Hepatic stellate cell (primary cell): ENCODE measurements around the gene SEPTIN1.
A peak's percentile ranks its signal among the peaks of the same experiment; 100 is the strongest.
"Not testable (repeated sequence)": the region's sequence is repeated elsewhere in the genome, so short reads cannot be mapped to it uniquely, and the experiment has no call there.

Source experiments
- DNase-seq: peaks from one replicate; pipeline ENCODE4 v3.0.0; 2011; ENCODE audit warnings: low spot score

Gene SEPTIN1

GRCh38 chr16:30401768-30402425 is 19.5 kb upstream of the SEPTIN1 start:
- no peak for DNase-seq

GRCh38 chr16:30399435-30400186 is 17.2 kb upstream of the SEPTIN1 start:
- DNase-seq: peak; percentile 28

DNA sequence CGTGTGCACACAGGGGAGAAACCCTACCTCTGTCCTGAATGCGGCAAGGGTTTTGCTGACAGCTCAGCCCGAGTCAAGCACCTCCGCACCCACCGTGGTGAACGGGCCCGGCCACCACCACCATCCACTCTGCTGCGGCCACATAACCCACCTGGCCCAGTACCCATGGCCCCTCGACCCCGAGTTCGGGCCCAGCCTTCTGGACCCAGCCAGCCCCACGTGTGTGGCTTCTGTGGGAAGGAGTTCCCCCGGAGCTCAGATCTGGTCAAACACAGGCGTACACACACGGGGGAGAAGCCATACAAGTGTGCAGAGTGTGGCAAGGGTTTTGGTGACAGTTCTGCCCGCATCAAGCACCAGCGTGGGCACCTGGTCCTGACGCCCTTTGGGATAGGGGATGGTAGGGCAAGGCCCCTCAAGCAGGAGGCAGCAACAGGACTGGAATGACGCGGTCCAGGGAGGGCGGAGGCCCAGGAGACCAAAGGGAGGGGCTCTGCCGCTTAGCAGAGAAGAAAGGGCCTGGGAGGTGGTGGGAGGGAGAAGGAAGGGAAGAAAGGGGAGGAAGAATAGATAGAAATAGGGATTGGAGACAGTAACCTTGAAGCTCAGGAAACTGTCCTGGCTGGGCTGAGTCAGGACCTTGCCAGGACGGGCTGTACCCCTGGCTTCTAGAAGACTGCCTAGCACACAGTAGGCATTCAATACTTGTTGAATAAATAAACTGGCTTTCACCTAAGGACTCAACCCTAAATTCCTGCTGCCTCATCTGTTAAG is 16.5 kb upstream of the SEPTIN1 start:
- no peak for DNase-seq

GRCh38 chr16:30397776-30398660 is 15.7 kb upstream of the SEPTIN1 start:
- DNase-seq: no peak

DNA sequence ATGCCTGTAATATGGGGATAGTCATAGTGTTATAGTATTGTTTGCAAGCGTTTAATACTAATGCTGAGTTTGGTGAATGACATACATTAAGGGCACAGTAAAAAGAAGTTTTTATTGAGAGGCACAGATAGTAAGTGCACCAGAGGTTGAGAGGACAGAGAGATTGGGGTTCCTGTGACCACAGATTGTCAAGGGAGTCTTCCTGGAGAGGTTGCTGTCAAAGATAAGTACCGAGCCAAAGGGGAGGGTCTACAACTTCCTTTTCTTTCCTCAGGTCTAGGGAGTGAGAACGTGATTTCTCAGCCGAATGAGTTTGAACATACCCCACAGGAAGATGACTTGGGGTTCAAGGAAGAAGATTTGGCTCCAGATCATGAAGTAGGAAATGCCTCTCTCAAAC is 14.7 kb upstream of the SEPTIN1 start:
- DNase-seq: no peak

DNA sequence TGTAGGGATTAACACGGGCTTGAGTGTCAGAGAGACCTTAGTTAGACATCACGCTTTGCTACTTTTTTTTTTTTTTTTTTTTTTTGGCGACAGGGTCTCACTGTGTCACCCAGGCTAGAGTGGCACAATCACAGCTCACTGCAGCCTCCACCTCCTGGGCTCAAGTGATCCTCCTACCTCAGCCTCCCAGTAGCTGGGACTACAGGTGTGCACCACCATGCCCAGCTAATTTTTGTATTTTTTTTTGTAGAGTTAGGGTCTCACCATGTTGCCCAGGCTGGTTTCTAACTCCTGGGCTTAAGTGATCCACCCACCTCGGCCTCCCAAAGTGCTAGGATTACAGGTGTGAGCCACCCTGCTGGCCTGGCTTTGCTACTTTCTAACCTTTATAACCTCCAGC is 14.3 kb upstream of the SEPTIN1 start:
- not testable (repeated sequence) for DNase-seq

- DNase-seq: no peak
Observed at GRCh38 chr16:30395992-30396585, 13.7 kb upstream of the SEPTIN1 start.

DNA sequence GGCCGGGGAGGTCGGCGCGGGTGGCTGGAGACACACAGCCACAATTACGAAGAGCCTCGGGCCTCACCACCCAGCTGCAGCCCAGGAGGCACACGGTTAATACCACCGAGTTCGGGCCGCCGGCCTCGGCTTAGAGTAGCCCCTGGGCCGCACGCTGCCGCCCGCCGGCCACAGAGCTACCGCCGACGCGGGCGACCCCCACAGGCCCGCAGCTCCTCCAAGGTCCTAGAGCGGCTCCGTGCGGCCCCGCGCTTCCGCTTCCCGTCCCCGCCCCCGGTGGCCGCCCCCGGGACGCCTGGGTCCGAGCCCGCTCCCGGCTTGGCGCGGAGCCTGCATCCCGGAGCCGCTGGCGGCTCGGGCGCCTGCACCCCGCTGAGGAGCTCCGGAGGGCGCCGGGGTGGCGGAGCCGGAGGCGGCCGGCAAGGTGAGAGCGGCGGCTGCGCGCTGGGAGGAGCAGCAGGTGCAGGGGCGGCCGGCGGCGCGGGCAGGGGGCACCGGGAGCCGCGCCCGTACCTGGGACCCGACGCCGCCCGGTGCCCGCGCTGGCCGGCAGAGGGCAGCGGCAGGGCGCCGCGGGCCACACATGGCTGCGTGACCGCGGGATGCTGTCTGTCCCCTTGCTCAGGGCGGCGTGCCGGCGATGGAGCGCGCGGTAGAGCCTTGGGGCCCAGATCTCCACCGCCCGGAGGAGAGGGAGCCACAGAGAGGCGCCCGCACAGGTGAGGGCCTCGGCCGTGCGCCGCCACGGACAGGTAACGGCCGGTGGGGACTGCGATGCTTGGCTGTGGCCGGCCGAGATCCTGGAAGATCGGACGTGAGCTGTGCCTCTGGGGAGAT is 13.0 kb upstream of the SEPTIN1 start, which contains the start of gene ZNF48:
Gene ZNF48, plus strand, starts transcription at position 266 of the 837 bp plus-strand sequence. Its CDS starts 375 bp downstream, at position 641.
- DNase-seq: peak; percentile 87

DNA sequence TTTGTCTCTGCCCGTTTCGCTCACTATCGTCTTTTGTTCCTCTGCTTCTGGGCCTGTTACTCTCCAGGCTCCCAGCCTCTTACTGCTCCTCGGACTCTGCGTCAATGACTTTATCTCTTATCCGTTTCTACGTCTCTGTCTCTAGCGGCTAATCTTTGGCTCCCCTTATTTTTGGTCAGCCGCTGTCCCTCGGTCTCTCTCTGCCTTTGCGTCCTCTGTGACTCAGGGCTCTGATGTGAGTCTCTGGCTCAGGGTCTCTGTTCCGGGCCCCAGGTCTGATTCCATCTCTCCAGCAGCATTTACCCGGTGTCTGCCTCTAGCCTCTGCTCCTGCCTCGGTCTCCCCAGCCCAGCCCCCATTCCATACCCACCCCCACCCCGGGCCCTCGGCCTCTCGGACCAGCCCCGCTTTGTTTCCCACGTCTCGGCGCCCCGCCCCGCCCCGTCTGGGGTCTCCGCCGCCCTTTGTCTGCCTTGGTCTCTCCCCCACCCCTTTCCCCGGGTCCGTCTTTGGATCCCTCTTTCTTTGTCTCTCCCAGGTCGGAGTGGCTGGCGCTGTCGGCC is 12.3 kb upstream of the SEPTIN1 start:
- DNase-seq: peak; percentile 45

DNA sequence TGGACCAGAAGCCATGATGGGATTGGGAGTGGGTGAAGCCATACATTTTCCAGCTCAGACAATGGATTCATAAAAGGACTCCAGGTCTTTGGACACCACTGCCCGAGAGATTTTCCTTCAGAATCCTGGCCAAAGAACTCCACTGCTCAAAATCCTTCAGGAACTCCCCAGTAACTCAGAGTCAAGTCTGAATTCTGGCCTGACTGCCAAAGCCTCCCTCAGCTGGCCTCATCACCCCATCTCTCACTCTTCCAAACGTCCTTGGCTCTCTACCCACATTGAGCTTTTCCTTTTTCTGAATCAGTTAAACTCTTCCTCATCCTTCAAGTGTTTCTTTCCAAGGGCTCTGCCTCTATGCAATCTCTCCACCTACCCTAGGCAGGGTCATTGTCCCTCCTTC is 1.2 kb upstream of the SEPTIN1 start:
- no peak for DNase-seq

DNA sequence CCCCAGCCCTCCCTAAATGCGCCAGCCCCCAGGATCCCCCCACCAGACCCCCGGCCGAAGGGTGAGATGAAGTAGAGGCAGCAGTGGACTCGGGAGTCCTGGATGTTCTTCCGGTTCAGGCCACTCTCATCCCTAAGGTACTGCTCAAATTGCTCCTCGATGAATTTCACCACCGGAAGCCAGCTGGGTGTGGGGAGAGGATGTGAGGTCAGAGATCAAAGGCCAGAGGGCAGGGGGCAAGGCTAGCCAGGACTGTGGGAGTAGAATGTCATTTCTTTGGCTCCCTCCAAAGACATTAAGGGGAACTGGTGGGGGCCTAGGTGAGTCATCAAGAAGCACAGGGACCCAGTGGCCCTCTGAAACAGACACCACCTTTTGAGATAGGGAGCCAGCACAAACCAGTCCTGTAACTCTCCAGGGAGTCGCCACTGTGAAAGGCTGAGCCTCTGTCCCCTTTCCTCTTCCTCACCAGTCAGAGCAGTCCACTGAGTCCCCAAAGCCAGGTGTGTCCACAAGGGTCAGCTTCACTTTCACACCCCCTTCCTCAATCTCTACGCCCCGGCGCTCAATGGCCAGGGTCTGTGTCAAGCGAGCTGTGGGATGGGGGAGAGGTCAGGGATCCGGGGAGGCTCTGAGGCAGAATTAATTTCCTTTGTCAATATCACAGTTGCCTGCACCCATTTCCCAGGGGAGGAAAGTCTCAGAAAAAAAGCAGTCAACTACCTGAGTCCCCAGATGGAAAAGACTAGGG is 895 bp downstream of the SEPTIN1 start:
- no peak for DNase-seq

- no peak for DNase-seq
Observed at GRCh38 chr16:30380803-30381208, 1.6 kb downstream of the SEPTIN1 start.

DNA sequence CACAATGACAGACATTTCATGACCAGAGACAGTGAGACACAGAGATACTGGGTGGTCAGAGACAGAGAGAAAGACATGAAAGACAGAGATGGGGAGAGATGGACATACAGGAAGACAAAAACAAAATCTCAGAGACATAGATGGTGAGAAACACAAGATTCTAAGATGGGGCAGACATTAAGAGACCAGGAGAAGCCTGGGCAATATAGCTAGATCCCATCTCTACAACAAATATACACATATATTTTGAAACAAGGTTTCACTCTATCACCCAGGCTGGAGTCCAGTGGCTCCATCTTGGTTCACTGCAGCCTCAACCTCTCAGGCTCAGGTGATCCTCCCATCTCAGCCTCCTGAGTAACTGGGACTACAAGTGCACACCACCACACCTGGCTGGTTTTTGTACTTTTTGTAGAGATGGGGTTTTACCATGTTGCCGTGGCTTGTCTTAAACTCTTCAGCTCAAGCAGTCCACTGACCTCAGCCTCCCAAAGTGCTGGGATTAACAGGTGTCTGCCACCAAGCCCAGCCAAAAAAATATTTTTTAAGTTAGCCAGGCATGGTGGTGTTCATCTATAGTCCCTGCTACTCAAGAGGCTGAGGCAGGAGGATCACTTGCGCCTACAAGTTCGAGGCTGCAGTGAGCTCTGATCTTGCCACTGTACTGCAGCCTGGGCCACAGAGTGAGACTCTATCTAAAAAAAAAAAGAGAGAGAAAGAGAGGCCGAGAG is 2.1 kb downstream of the SEPTIN1 start:
- no peak for DNase-seq

- DNase-seq: no peak
Observed at GRCh38 chr16:30379158-30379783, 3.1 kb downstream of the SEPTIN1 start.

GRCh38 chr16:30378236-30379157 is 3.9 kb downstream of the SEPTIN1 start:
- peak; percentile 98 for DNase-seq

DNA sequence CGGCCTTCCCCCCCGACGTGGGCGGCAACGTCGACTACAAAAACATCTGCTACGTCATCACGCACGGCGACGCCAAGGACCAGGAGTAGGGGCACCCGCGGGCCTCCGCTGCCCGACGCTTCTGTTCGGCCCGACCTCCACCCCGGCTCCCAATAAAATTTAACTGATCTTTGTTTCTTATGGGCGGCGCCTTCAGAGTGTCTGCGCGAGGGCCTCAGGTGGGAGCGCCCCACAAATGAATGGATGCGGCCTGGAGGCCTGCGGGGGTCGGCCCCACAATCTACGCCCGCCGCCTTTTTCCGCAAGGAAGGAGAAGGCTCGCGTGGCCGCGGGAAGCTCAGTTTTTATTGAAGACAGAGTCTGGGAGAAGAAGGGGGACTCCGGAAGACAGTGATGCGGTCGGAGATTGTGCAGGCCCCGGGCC is 4.5 kb downstream of the SEPTIN1 start:
- peak; percentile 82 for DNase-seq
